ENCODE results near the gene SPG7.

SPG7 gene

DNA sequence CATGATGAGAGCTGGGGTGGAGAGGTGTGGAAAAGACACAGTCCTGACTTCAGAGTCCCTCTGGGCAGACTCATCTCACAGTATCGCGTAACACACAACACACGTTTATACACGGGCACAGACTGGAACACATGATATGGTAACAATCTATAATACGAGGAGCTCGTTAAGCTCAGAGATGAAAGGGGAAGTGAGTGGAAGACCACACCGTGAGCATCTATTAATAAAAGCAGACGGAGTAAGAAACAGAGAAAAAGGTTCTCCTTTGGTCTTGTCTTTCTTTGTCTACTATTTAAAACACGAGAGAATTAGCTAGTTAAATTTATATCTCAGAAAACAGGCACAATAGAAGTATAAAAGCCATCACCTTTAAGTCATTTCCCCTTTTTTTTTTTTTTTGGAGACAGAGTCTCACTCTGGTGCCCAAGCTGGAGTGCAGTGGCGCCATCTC, 31.4 kb upstream of the SPG7 start:
- no peak for TF ChIP-seq CTCF (IDR thresholded peaks at IDR 0.05; ENCODE audit: control extremely low read depth, extremely low read depth, low read depth, missing control alignments)
- POLR2A ChIA-PET, result interaction anchor here (0.6 to 1.6 kb wide), 10 partner anchors 8 to 503 kb away, joined by 3 to 9 read pairs (median 4); no protein-coding TSS in a partner anchor
- peak; percentile 71 for DNase-seq (ENCODE audit: extremely low spot score)
- CTCF ChIA-PET, result interaction anchor here (0.9 to 1.5 kb wide), 4 partner anchors 9 to 18 kb away, joined by 3 to 5 read pairs (median 4); no protein-coding TSS in a partner anchor

GRCh38 chr16:89478576-89479221, 29.5 kb upstream of the SPG7 start:
- POLR2A ChIA-PET, result interaction anchor here (1.1 to 1.6 kb wide), 2 partner anchors 11 to 23 kb away, joined by 3 read pairs; partner anchors contain the start of gene ANKRD11
- TF ChIP-seq CTCF (IDR thresholded peaks at IDR 0.05; ENCODE audit: control extremely low read depth, extremely low read depth, low read depth, missing control alignments), result no peak
- CTCF ChIA-PET, result interaction anchor here (0.8 to 2.1 kb wide), 2 partner anchors 9 to 12 kb away, joined by 3 to 7 read pairs; no protein-coding TSS in a partner anchor
- no peak for DNase-seq (ENCODE audit: extremely low spot score)

GRCh38 chr16:89481356-89481955, 26.7 kb upstream of the SPG7 start:
- POLR2A ChIA-PET, result no interaction called here

DNA sequence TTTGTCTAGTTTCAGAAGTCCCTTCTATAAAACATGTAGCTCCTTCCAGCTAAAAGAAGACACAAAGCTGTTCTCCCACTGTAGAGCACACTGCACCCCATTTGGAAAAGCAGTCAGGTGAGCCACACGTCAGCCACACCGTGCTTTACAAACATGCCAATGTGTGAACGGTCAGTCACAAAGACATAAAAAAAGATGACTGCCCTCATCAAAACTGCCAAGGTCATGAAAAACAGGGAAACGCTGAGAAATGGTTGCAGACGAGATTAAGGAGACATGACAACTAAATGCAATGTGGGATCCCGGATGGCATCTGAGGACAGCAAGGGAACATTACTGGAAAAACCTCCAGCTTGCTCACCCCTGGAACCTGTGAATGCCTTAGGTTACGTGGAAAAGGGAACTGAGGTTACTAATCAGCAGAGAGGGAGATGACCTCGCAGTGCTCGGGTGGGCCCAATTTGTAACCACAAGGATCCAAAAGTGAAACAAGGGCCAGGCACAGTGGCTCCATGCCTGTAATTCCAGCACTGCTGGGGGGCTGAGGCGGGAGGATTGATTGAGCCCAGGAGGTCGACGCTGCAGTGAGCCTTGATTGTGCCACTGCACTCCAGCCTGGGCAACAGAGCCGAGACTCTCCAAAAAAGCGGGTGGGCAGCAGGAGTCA, 25.9 kb upstream of the SPG7 start:
- ChIA-PET CTCF (interaction anchor here (1.0 to 1.2 kb wide), 2 partner anchors 13 to 153 kb away, joined by 3 read pairs; no protein-coding TSS in a partner anchor), POLR2A (interaction anchor here (0.9 to 1.2 kb wide), 2 partner anchors 8 to 10 kb away, joined by 3 to 4 read pairs; no protein-coding TSS in a partner anchor)
- no peak for DNase-seq (ENCODE audit: extremely low spot score)
- TF ChIP-seq CTCF (IDR thresholded peaks at IDR 0.05; ENCODE audit: control extremely low read depth, extremely low read depth, low read depth, missing control alignments), result no peak

More at GRCh38 chr16:89481356-89481955, 26.7 kb upstream of the SPG7 start:
- no peak for TF ChIP-seq CTCF (IDR thresholded peaks at IDR 0.05; ENCODE audit: control extremely low read depth, extremely low read depth, low read depth, missing control alignments)
- no peak for DNase-seq (ENCODE audit: extremely low spot score)
- CTCF ChIA-PET, result interaction anchor here (1.0 kb wide), 1 partner anchor 14 kb away, joined by 3 read pairs; no protein-coding TSS in a partner anchor

- ChIA-PET CTCF (interaction anchor here (1.0 to 1.2 kb wide), 2 partner anchors 60 to 153 kb away, joined by 3 read pairs; no protein-coding TSS in a partner anchor), POLR2A (interaction anchor here (0.9 to 1.2 kb wide), 2 partner anchors 9 to 10 kb away, joined by 3 to 4 read pairs; no protein-coding TSS in a partner anchor)
- no peak for TF ChIP-seq CTCF (IDR thresholded peaks at IDR 0.05; ENCODE audit: control extremely low read depth, extremely low read depth, low read depth, missing control alignments)
- no peak for DNase-seq (ENCODE audit: extremely low spot score)
Observed at GRCh38 chr16:89482817-89483205, 25.4 kb upstream of the SPG7 start.

- ChIA-PET POLR2A (interaction anchor here (1.9 to 2.3 kb wide), 2 partner anchors 9 to 61 kb away, joined by 5 to 10 read pairs; no protein-coding TSS in a partner anchor), CTCF (interaction anchor here (0.7 to 1.4 kb wide), 5 partner anchors 11 to 62 kb away, joined by 3 read pairs; no protein-coding TSS in a partner anchor)
- DNase-seq (ENCODE audit: extremely low spot score), result no peak
- TF ChIP-seq CTCF (IDR thresholded peaks at IDR 0.05; ENCODE audit: control extremely low read depth, extremely low read depth, low read depth, missing control alignments), result no peak
Observed at GRCh38 chr16:89484041-89484501, 24.1 kb upstream of the SPG7 start.
